Omental fat pad (tissue), 4 donors: ENCODE data around the gene CTAG1B. TPM values are rescaled to one million over a fixed set of nuclear protein-coding genes. Genes with fewer than 3 reads are reported as not detected.
"Not testable (repeated sequence)": the region's sequence is repeated elsewhere in the genome, so short reads cannot be mapped to it uniquely, and the experiment has no call there.

Source experiments
- ATAC-seq: fragments of 150-250 bp; one replicate; pipeline ENCODE4 v1.9.1; 2016; ENCODE audit warnings: mild to moderate bottlenecking, moderate library complexity; ENCODE audit not compliant: low FRiP score
- DNase-seq: peaks from one replicate; pipeline ENCODE4 v3.0.0-alpha.2; 2019; ENCODE audit warnings: low spot score
- CTCF ChIP-seq, 3 donors: fragments of 450-650 bp; IDR thresholded peaks; one replicate each; pipeline ENCODE4 v1.5.1; 2016 to 2017; ENCODE audit warnings: antibody characterized with exemption in 3 of 3, mild to moderate bottlenecking in 3 of 3, moderate library complexity in 2 of 3
- total RNA-seq, 4 donors: library from RNA; depleted of rRNA; stranded (reverse); fragments of >200 nt; gene quantifications; one replicate each; pipeline ENCODE4 v1.1.0, GENCODE V29; 2016

Gene CTAG1B
- total RNA-seq, 4 donors from 2014 or later = not detected

GRCh38 chrX:154650221-154650510 lies 31.1 kb upstream of the CTAG1B start:
- no peak for DNase-seq

GRCh38 chrX:154649503-154650220 lies 30.6 kb upstream of the CTAG1B start:
- no peak for TF ChIP-seq CTCF (IDR thresholded peaks at IDR 0.05)
- no peak for ATAC-seq
- no peak for DNase-seq

More at GRCh38 chrX:154650221-154650510, 31.1 kb upstream of the CTAG1B start:
- no peak for ATAC-seq
- TF ChIP-seq CTCF (IDR thresholded peaks at IDR 0.05) = no peak

DNA sequence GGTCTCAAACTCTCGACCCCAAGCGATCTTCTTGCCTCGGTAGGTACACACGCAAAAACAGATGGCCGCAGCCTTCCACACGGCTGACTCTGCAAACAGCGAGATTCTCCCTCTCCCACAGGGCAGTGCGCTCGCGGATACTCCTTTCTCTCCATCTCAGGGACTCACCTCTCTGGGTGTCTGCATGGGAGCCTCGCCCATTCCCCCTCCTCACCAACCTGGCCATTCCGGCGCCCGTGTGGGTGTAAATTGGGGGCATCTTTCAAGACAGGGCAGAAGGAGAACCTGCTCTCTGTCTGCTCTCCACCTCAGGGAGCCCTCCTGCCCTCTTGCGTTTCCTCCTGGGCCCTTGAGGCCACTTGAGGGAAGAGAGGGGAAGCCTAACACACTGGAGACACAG lies 29.8 kb upstream of the CTAG1B start:
- TF ChIP-seq CTCF (IDR thresholded peaks at IDR 0.05) = no peak
- DNase-seq (no peak), ATAC-seq (no peak)

DNA sequence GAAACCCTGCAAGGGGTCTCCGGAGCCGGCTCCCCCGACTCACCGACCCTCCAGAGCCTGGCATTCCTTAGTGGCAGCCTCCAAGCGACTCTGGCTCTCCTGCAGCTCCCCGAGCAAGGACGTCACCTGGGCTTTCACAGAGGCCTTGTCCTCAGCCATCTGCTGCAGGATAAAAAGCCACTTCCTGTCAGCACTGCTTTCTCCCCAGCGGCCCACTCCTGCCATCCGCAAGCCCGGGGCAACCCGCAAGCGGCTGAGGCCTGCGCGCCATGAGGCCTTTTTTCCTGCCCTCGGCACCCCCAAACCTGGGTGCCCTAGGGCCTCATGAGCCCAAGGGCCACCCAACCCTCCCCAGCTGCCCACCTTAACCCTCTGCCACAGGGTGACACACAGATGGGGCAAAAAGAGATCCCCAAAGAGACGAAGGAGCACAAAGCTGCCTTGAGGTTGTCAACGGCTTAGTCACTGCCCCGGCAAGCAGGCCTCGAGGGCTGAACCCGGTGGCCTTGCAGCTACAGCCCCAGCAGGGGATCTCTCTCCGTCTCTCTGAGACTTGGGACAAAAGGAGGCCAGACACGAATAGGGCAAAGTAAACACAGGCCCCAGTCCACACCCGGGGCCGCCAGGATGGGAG lies 26.8 kb upstream of the CTAG1B start:
- not testable (repeated sequence) for DNase-seq, ATAC-seq

DNA sequence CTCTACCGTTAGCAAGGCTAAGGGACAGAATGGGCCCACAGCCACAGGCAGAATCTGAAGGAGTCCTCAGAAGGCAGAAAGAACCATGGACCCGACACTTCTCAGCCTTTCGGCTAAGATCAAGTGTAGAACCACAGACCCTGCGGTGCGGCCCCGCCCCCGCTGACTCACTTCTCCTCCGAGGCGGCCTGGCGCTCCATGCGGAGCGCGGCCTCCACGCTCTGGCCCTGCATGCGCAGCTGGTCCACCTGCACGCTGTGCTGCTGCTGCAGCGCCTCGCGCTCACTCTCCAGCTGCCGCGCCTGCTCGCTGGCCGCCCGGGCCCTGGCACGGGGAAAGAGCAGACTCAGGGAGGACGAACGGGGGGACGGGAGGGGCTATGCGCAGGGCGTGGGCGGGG lies 24.6 kb upstream of the CTAG1B start:
- not testable (repeated sequence) for ATAC-seq, DNase-seq

DNA sequence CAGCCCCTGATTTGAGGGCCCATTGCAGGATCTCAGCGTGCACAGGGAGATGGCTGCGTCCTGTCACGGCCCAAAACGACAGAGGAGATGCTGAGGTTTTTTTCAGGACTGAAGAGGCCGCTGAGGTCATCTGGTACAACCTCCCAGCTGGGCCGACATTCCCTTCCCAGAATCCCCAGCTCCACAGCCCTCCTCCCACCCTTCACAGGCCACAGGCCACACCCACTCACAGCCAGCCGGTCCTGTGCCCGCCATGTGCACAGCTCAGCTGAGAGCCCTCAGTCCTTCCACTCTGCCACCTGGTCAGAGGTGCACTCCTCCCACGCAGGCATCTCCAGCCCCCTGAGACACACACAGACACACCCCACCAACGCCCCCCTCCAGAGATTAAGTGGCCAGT lies 22.7 kb upstream of the CTAG1B start:
- not testable (repeated sequence) for DNase-seq, ATAC-seq

GRCh38 chrX:154633661-154634060 lies 14.6 kb upstream of the CTAG1B start:
- ATAC-seq, DNase-seq: not testable (repeated sequence)

DNA sequence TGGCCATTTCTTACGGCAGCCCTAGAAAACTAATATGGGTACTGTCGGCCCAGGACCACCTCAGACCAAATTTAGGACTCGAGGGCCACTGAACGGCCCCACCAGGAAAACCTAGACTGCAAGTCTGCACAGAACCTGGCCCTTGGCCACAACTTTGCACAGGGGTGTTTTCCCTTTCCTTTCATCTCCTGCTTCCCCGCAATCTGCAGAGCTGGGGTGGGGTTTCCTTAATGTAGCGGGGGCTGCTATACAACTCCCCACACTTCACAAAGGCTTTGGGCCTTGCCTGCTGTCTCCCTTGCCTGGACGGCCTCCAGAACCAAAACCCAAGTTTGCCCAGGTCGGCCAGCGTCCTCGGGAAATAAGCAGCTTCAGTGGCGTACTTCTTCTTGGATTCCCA lies 11.9 kb upstream of the CTAG1B start:
- not testable (repeated sequence) for DNase-seq

DNA sequence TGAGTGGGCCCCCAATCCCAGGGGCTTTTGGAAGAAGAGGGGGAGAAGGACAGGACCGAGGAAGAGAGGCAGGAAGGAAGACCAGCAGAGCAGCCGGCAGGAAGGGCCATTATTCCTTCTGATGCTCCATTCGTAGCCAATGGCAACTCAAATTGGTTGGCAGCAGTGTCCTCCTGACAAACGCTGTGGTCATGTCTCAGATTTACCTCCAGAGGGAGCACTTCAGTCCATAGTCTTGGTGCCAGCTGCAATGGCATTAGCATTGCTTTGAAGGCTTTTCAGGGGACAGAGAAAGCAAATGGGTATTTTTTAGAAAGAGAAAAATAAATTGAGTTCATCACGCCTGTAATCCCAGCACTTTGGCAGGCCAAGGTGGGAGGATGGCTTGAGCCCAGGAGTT lies 9.9 kb upstream of the CTAG1B start:
- not testable (repeated sequence) for ATAC-seq, DNase-seq

More for the DNA sequence above, 11.9 kb upstream of the CTAG1B start:
- not testable (repeated sequence) for ATAC-seq

DNA sequence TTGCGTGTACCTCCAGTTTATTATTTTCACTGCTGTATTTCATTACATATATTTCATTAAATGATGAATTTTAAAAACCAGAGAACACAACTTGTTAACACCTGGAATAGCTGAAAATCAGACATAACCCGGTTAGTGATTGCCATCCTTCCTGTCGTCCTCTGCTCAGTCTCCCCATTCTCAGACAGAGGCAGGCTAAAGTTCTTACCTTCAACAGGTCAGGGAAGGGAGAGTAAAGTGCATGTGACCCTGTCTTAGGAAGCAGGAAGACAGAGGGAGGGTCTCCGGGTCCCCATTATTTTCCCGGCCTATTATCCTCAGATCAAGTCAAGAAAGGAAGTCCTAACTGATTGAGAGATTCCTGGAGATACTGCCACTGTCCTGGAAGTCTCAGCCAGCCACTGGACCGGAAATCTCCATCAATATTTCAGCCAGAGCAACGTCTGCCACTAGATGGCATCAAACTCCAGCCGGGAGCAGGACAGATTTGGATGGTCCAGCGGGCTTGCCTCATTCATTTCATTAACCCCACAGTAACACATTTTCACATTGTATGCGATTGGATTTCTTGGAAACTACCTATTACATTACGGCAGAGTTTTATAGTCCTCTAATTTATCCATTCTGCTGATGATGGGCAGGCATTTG lies 1.8 kb upstream of the CTAG1B start:
- not testable (repeated sequence) for ATAC-seq, DNase-seq

DNA sequence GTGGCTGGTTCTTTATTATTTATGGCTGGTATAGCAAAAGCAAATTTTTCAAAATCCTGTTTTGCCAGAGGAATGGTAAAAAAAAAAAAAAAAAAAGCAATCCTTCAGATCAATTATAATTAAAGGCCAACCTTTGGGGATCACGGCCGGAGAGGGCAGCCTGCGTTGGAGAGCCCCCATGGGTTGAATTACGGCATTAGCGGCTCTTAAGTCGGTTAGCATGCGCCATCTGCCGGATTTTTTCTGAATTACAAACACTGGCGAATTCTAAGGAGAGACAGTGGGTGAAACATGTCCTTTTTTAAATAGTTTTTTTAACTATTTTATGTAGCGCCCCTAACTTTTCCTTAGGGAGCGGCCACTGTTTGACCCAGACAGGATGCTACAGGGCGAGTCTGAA lies 5.5 kb downstream of the CTAG1B start:
- ATAC-seq, DNase-seq: not testable (repeated sequence)

DNA sequence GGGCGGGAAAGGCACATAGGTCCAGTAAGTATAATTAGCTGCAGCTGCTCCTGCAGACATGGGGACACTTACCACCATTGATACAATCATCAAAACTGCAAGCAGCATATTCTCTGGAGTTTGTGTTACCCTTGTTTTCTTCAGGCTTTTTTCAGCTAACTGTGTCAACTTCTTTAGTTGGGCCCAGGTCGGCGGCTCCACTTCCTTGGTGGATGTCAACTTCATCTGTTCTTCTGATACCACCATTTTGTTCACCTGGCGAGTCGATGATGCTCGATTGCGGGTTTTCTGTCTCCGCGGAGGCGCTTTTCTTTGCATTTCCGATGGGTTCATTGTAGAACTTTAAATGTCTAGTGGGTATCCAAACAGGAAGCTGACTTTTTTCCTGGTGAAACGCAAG lies 7.9 kb downstream of the CTAG1B start:
- not testable (repeated sequence) for DNase-seq, ATAC-seq

GRCh38 chrX:154608823-154609222 lies 10.3 kb downstream of the CTAG1B start:
- not testable (repeated sequence) for DNase-seq, ATAC-seq

DNA sequence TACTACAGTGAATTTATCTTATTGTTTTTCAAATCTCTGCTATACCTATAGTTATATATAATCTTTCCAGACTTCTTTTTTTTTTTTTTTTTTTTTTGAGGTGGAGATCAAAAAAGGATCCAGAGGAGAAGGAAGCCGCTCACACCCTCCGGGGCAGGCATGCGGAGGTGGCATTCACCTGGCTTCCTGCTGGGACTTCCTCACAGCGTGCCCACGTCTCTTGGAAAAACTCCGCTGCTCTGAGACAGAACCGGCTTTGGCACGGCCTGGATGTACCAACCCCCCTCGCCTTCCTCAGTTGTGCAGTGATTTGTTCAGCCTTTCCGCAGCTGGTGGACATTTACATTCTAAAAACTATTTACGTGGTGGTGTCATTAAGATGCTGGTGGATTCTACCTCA lies 11.1 kb downstream of the CTAG1B start:
- not testable (repeated sequence) for ATAC-seq, DNase-seq
